ENCODE measurements around the gene PDGFB. TPM values are rescaled to one million over a fixed set of nuclear protein-coding genes. Genes with fewer than 3 reads are reported as not detected.
A peak's percentile ranks its signal among the peaks of the same experiment; 100 is the strongest.

Gene PDGFB
- total RNA-seq, 1 donor from 2014 or later: 53.4 TPM

DNA sequence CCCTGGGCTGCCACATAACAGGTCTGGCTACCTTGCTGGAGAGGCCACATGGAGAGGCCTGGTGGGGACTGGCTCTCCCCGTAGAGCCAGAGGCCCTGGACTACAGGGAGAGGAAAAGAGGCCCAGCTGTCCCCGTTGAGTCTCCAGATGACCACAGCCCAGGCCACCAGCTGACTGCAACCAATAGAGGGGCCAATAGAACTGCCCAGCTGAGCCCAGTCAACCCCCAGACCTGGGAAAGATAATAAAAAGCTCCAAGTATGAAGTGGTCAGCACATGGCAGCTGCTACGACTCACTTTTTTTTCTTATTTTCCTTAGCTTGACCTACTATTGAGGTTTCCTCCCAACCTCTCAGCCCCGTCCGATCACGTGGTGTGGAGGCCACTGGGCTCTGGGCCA, 18.4 kb downstream of the PDGFB start:
- H3K27me3 Mint-ChIP-seq (ENCODE audit: unreplicated experiment): peaks cover 3% of the 10 kb centered on the region
- peaks cover 52% of the 10 kb centered on the region for H3K36me3 Mint-ChIP-seq (ENCODE audit: low read depth, unreplicated experiment)
- TF ChIP-seq, protein P1, sequence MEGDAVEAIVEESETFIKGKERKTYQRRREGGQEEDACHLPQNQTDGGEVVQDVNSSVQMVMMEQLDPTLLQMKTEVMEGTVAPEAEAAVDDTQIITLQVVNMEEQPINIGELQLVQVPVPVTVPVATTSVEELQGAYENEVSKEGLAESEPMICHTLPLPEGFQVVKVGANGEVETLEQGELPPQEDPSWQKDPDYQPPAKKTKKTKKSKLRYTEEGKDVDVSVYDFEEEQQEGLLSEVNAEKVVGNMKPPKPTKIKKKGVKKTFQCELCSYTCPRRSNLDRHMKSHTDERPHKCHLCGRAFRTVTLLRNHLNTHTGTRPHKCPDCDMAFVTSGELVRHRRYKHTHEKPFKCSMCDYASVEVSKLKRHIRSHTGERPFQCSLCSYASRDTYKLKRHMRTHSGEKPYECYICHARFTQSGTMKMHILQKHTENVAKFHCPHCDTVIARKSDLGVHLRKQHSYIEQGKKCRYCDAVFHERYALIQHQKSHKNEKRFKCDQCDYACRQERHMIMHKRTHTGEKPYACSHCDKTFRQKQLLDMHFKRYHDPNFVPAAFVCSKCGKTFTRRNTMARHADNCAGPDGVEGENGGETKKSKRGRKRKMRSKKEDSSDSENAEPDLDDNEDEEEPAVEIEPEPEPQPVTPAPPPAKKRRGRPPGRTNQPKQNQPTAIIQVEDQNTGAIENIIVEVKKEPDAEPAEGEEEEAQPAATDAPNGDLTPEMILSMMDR (IDR thresholded peaks at IDR 0.05; ENCODE audit: unreplicated experiment): no peak
- DNase-seq (ENCODE audit: low spot score): no peak
- H3K9me3 Mint-ChIP-seq (ENCODE audit: unreplicated experiment): no peaks in the 10 kb centered on the region
- H3K4me1 Mint-ChIP-seq (ENCODE audit: unreplicated experiment): peaks cover 14% of the 10 kb centered on the region
- H3K4me3 Mint-ChIP-seq (ENCODE audit: unreplicated experiment): no peak overlapping the region
- H3K27ac Mint-ChIP-seq (ENCODE audit: unreplicated experiment): no peak overlapping the region

DNA sequence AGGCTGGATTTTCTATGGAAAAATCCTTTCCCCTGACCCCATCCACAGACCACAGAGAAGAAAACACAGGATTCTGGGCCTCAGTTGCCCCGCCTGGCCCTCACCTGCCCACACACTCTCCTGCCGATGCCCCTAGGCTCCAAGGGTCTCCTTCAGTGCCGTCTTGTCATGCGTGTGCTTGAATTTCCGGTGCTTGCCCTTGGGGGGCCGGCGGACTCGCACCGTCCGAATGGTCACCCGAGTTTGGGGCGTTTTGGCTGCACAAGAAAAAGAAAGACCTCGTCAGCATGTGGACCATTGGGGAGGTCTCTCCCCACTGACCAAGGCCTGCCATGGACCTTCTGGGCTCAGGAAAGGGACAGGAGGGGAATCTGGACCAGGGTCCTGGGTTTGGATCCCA, 19.2 kb downstream of the PDGFB start:
- DNase-seq (ENCODE audit: low spot score): no peak
- peaks cover 56% of the 10 kb centered on the region for H3K36me3 Mint-ChIP-seq (ENCODE audit: low read depth, unreplicated experiment)
- H3K27ac Mint-ChIP-seq (ENCODE audit: unreplicated experiment): no peak overlapping the region
- no peaks in the 10 kb centered on the region for H3K9me3 Mint-ChIP-seq (ENCODE audit: unreplicated experiment)
- no peak overlapping the region for H3K4me3 Mint-ChIP-seq (ENCODE audit: unreplicated experiment)
- peaks cover 10% of the 10 kb centered on the region for H3K4me1 Mint-ChIP-seq (ENCODE audit: unreplicated experiment)
- H3K27me3 Mint-ChIP-seq (ENCODE audit: unreplicated experiment): peaks cover 3% of the 10 kb centered on the region
- TF ChIP-seq, protein P1 (IDR thresholded peaks at IDR 0.05; ENCODE audit: unreplicated experiment): no peak

DNA sequence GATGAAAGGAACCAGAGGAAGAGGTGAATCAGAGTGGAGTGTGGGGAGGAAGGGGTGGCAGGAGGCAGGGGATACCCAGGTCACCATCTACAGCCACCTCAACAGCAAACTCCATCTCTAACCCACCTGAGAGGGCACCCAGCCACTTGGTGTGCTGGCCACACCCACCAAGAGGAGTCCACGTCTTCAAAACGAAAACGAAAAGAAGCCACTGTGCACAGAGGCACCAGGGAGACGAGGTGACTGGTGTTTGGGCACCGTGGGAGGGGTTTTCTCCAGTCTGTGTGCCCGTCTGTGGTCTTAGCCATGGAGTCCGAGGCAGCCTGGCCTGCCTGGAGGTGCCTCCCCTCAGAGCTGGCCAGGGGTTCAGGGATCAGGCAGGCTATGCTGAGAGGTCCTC, 20.2 kb downstream of the PDGFB start:
- Mint-ChIP-seq H3K9me3 (ENCODE audit: unreplicated experiment) (peaks cover 7% of the 10 kb centered on the region), H3K27ac (ENCODE audit: unreplicated experiment) (no peak overlapping the region), H3K4me1 (ENCODE audit: unreplicated experiment) (peaks cover 4% of the 10 kb centered on the region), H3K36me3 (ENCODE audit: low read depth, unreplicated experiment) (peaks cover 58% of the 10 kb centered on the region), H3K4me3 (ENCODE audit: unreplicated experiment) (peak overlapping the region; percentile 42), H3K27me3 (ENCODE audit: unreplicated experiment) (peaks cover 5% of the 10 kb centered on the region)
- DNase-seq (ENCODE audit: low spot score): no peak
- TF ChIP-seq, protein P1 (IDR thresholded peaks at IDR 0.05; ENCODE audit: unreplicated experiment): no peak

DNA sequence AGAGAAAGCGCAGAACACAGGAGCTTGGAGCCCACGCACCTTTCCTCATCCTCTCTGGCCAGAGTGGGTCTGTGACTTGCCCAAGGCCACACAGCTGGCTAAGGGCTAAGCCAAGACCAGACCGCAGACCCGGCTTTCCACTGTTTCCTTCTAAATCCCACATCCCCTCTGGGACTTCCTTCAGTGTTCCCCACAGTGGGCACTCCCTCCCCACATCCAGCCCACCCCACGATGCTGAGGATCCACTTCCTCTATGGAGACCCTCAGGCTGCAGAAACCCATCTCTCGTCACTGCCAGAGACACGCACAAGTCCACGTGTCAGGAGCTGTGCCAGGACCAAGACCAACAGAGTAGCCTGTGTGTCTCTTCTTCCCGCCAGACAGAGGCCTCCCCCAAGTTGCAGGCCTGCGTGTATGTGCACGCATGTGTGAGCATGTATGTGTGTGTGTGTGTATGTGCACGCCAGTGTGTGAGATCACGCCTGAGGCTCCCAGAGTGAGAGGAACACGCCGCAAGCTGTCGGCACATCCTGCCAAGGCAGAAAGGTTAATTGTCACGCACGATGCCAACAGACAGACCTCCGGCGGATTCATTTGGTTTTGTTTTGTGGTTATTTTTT, 21.6 kb downstream of the PDGFB start:
- no peak overlapping the region for H3K27ac Mint-ChIP-seq (ENCODE audit: unreplicated experiment)
- no peak overlapping the region for H3K4me3 Mint-ChIP-seq (ENCODE audit: unreplicated experiment)
- H3K4me1 Mint-ChIP-seq (ENCODE audit: unreplicated experiment): no peaks in the 10 kb centered on the region
- peaks cover 5% of the 10 kb centered on the region for H3K27me3 Mint-ChIP-seq (ENCODE audit: unreplicated experiment)
- peaks cover 7% of the 10 kb centered on the region for H3K9me3 Mint-ChIP-seq (ENCODE audit: unreplicated experiment)
- peaks cover 50% of the 10 kb centered on the region for H3K36me3 Mint-ChIP-seq (ENCODE audit: low read depth, unreplicated experiment)
- TF ChIP-seq, protein P1 (IDR thresholded peaks at IDR 0.05; ENCODE audit: unreplicated experiment): no peak
- DNase-seq (ENCODE audit: low spot score): no peak

DNA sequence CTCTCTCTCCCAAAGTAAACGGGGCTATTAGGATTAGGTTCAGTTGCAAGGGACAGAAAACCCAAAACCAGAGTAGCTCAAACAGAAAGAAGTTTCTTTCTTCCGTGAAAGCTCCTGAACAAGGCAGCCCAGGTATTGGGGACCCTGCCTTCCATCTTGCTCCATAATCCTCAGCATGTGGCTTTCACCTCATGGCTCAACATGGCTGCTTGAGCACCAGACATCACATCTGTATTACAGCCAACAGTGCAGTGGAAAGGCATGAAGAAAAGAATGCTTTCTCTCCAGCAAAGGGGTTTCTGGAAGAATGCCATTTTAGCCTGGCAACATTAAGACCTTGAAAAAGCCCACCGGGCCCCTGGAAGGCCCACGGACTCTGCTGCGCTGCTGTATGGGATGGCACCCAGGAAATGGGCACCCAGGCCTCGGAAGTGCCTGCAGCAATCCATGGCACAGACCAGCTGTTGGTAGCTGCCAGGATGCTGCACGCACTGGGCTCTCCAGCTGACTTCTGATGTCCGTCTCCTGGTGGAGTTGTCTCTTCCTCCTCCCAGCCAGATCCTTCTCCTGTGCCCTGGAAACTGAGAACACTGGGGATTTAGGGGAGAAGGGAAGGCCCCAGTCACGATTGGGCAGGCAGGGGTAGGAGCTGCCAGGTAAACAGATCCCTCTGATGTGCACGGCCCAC, 22.6 kb downstream of the PDGFB start:
- Mint-ChIP-seq H3K27ac (ENCODE audit: unreplicated experiment) (no peak overlapping the region), H3K9me3 (ENCODE audit: unreplicated experiment) (peaks cover 7% of the 10 kb centered on the region), H3K27me3 (ENCODE audit: unreplicated experiment) (peaks cover 5% of the 10 kb centered on the region), H3K36me3 (ENCODE audit: low read depth, unreplicated experiment) (peaks cover 50% of the 10 kb centered on the region), H3K4me3 (ENCODE audit: unreplicated experiment) (no peak overlapping the region), H3K4me1 (ENCODE audit: unreplicated experiment) (no peaks in the 10 kb centered on the region)
- DNase-seq (ENCODE audit: low spot score): no peak
- TF ChIP-seq, protein P1 (IDR thresholded peaks at IDR 0.05; ENCODE audit: unreplicated experiment): no peak
